AG04449 (cell line): ENCODE data around the gene NAV2.

ENCODE experiments used
- CTCF ChIA-PET: fragments of 350-600 bp; formaldehyde crosslinking; extraction: SDS; loops from one replicate; lab custom pipeline; 2021; ENCODE audit warnings: antibody characterized with exemption; lab: Yijun Ruan, JAX
- POLR2A ChIA-PET: fragments of 400-600, 350-600 bp; formaldehyde crosslinking; extraction: SDS; loops from one replicate; lab custom pipeline; 2020; ENCODE audit warnings: antibody characterized with exemption, inconsistent platforms; lab: Yijun Ruan, JAX
- DNase-seq: peaks from one replicate; pipeline ENCODE4 v3.0.0-alpha.2; 2010; ENCODE audit warnings: low read depth, low spot score
- H3K4me3 ChIP-seq: 2 replicates; pipeline ENCODE4 v1.5.1; 2011; ENCODE audit warnings: low read depth, mild to moderate bottlenecking, control low read depth, low read length
- TF ChIP-seq, protein P1 (sequence below): IDR thresholded peaks from one replicate; pipeline ENCODE4 v1.5.1; 2011; ENCODE audit warnings: mild to moderate bottlenecking, moderate library complexity, low read length, control low read depth, inconsistent platforms; ENCODE audit not compliant: insufficient read depth; ENCODE audit errors: missing control alignments

The NAV2 gene

DNA sequence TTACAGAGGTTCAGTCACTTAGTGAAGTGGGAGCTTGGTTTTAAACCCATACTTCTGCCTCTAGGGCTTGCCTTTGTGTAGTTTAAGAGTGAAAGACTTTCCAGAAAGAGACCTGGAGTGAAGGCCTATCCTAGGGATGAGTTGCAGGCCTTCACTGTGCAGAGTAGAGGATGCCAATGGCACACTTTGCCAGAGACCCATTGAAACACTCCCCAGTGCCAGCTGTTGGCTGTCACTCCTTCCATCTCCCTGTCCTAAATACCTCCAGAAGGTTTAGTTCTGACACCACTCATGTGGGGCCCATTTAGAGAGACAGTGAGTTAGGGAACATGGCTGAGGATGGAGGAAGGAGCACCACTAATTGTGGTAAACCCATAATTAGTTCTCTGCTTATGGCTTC, 31.5 kb downstream of the NAV2 start:
- DNase-seq, result no peak
- H3K4me3 ChIP-seq, result no peak overlapping the region
- POLR2A ChIA-PET, result no interaction called here
- CTCF ChIA-PET, result interaction anchor here (0.6 to 4.9 kb wide), 20 partner anchors 9 to 666 kb away, joined by 3 to 452 read pairs (median 8); partner anchors contain the start of gene NAV2
- TF ChIP-seq, protein P1, sequence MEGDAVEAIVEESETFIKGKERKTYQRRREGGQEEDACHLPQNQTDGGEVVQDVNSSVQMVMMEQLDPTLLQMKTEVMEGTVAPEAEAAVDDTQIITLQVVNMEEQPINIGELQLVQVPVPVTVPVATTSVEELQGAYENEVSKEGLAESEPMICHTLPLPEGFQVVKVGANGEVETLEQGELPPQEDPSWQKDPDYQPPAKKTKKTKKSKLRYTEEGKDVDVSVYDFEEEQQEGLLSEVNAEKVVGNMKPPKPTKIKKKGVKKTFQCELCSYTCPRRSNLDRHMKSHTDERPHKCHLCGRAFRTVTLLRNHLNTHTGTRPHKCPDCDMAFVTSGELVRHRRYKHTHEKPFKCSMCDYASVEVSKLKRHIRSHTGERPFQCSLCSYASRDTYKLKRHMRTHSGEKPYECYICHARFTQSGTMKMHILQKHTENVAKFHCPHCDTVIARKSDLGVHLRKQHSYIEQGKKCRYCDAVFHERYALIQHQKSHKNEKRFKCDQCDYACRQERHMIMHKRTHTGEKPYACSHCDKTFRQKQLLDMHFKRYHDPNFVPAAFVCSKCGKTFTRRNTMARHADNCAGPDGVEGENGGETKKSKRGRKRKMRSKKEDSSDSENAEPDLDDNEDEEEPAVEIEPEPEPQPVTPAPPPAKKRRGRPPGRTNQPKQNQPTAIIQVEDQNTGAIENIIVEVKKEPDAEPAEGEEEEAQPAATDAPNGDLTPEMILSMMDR, result no peak

DNA sequence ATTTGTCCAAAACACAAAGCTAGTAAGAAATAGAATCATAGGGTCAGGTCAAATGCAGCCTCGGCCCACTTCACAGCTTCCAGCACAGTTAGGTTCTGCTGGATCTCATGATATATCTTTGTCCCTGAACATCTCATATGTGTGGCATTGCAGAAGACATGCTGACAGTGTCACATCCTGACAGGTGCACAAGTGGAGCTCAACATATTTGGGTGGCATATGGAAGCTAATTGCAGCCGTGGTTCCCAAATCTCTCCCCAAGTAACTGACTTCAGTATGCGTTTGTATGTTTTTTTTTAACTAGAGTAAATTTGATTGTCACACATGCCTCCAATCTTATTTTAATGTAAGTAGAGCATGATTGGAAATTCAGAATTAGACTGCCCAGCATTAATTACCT, 33.4 kb downstream of the NAV2 start:
- no peak for DNase-seq
- ChIA-PET POLR2A (no interaction called here), CTCF (interaction anchor here (1.0 to 4.9 kb wide), 5 partner anchors 10 to 186 kb away, joined by 3 to 452 read pairs (median 4); no protein-coding TSS in a partner anchor)
- TF ChIP-seq, protein P1, result no peak
- no peak overlapping the region for H3K4me3 ChIP-seq

DNA sequence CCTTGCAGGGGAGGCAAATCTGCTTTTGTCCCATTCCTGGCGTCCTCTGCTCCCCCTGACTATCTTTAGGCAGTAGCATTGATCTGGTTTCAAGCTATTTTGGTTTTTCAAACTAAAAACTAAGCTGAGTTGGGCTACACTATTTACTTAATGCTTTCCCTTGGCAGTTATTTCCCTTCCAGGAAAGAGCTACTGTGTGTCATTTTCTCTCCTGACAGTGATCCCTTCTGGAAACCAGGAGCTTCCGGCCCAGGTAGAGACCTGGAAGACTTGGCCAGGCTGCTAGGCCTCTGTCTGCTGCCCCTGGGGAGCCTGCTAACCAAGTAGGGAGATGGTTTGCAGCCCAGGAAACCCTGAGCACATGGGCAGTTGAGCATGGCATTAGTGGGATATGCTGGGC, 35.0 kb downstream of the NAV2 start:
- no peak for DNase-seq
- TF ChIP-seq, protein P1, result no peak
- ChIA-PET POLR2A (no interaction called here), CTCF (interaction anchor here (0.7 to 3.0 kb wide), 9 partner anchors 9 to 190 kb away, joined by 3 to 15 read pairs (median 4); no protein-coding TSS in a partner anchor)
- H3K4me3 ChIP-seq, result no peak overlapping the region

DNA sequence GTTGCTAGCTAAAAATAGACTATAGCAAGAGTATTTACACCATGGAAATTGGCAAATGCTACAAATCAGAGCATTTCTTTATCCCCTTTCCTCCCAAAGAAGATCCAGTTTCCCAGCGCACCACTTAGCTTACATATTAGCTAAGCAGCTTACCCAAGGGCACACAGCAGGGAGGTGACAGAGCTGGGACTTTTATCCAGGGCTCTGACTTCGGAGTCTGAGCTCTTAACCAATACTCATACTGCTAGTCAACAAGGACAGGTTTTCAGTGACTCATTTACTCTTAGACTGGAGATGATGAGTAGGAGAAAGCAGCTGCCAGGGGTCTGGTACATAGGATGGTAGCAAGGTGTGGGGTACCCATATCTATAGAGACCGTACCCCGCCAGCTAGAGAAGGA, 38.4 kb downstream of the NAV2 start:
- DNase-seq, result no peak
- ChIA-PET CTCF (interaction anchor here (0.7 to 6.7 kb wide), 11 partner anchors 8 to 198 kb away, joined by 3 to 46 read pairs (median 6); no protein-coding TSS in a partner anchor), POLR2A (no interaction called here)
- H3K4me3 ChIP-seq, result no peak overlapping the region
- TF ChIP-seq, protein P1, result no peak

DNA sequence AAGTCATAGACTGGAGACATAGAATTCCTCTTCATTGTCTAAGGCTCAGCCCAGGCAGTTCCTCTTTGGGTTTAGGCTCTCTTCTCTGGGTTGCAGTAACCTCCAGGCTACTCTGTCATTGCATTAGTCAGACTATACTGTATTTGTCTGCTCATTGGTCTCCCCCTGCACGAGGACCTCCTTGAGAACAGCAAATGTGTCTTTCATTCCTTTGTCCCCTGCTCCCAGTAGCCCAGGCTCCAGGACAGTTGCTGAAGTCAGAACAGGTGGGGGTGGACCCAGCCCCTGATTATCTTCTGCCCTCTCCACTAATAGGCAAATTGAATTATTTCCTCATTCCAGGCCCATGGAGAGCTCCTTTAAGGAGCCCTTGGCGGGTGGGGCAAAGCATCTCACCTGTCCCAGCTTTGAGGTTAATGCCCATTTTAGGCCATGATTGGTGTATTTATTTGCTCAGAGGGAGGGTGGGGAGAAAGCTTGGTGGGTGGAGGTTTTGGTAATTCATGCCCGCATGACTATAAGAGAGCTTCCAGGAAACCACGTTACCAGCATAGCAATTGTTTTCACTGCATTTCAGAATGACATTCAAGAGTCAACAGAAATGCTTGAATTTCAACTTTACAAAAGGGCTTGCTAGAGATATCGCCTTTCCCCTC, 40.9 kb downstream of the NAV2 start:
- DNase-seq, result no peak
- TF ChIP-seq, protein P1, result no peak
- ChIA-PET POLR2A (no interaction called here), CTCF (interaction anchor here (1.4 to 6.7 kb wide), 5 partner anchors 10 to 189 kb away, joined by 3 to 45 read pairs (median 10); no protein-coding TSS in a partner anchor)
- no peak overlapping the region for H3K4me3 ChIP-seq

DNA sequence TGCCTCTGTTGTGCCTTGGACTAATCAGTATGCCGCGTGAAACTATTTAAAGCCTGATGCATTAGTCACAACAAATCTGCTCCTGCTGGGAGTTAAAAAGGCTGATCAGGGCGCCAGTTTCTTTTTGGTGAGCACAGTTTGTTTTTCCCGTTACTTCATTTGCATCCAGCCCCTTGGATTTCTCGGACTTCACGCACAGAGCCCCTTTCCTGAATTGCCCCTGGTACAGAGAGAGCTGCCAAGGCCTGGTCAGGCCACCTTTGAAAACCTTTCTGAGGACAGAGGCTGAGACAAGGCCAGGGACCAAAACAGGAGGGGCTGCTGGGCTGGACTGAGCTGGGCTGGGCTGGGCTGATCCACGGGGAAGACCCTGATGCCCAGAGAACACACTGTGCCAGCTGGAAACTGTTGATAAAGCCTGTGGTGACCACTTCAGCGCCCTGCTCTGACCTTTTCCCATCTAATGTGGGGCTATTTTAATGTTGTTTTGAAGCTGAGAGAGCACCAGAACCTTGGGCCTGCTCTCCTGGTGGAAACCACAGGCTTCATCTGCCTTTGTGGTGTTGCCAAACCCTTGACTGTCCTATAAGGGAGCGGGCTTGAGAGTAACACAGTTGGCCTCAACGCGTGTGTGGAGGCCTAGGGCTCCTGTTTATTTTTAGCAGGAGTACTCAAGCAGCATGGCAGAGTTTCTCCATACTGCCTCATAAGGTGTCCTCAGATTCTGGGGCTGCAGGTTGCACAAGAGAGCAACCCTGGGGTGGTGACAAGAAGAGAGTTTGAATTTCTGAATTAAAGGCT, 44.2 kb downstream of the NAV2 start:
- DNase-seq, result no peak
- ChIA-PET POLR2A (no interaction called here), CTCF (interaction anchor here (0.9 to 6.7 kb wide), 8 partner anchors 11 to 194 kb away, joined by 3 to 45 read pairs (median 7); no protein-coding TSS in a partner anchor)
- TF ChIP-seq, protein P1, result no peak
- no peak overlapping the region for H3K4me3 ChIP-seq
